Measurements from ENCODE around the gene VTI1A.

- no peak for TF ChIP-seq CTCF (IDR thresholded peaks at IDR 0.05; ENCODE audit: low read length)
- no peak for TF ChIP-seq EZH2 (optimal IDR thresholded peaks at IDR 0.05; ENCODE audit: low read depth, low read length)
- TF ChIP-seq EZH2phosphoT487 (IDR thresholded peaks at IDR 0.05; ENCODE audit: low read length), result no peak
These were observed 312.5 kb downstream of the VTI1A start for GRCh38 chr10:112759496-112759895.
